Measurements from ENCODE around the gene HTRA1. TPM values are rescaled to one million over a fixed set of nuclear protein-coding genes. Genes with fewer than 3 reads are reported as not detected.

Gene HTRA1
- total RNA-seq, 6 experiments from 2014 or later: 55.0 to 67.2 (median 61.9) TPM

DNA sequence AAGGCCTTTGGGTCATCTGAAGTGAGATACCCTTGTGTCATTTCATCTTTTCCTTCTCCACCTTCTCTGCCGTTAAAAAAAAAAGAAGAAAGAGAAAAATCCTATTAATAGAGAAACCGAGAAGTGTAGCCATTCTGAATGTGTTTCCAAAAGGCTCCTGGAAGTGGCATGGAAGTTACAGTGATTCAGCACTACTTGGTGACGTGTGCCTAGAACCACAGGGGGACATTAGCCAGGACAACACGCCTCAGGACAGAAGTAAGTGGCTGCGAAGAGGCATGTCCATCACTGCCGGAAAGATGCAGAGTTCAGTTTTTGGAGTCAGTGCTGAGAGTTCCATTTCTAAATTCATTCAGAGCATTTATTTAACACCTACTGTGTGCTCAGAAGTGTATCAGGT is 6.3 kb downstream of the HTRA1 start:
- TF ChIP-seq, protein P1, sequence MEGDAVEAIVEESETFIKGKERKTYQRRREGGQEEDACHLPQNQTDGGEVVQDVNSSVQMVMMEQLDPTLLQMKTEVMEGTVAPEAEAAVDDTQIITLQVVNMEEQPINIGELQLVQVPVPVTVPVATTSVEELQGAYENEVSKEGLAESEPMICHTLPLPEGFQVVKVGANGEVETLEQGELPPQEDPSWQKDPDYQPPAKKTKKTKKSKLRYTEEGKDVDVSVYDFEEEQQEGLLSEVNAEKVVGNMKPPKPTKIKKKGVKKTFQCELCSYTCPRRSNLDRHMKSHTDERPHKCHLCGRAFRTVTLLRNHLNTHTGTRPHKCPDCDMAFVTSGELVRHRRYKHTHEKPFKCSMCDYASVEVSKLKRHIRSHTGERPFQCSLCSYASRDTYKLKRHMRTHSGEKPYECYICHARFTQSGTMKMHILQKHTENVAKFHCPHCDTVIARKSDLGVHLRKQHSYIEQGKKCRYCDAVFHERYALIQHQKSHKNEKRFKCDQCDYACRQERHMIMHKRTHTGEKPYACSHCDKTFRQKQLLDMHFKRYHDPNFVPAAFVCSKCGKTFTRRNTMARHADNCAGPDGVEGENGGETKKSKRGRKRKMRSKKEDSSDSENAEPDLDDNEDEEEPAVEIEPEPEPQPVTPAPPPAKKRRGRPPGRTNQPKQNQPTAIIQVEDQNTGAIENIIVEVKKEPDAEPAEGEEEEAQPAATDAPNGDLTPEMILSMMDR (IDR thresholded peaks at IDR 0.05): no peak
- DNase-seq: no peak
- Mint-ChIP-seq H3K9me3 (no peaks in the 10 kb centered on the region), H3K27me3 (ENCODE audit: insufficient read depth) (peaks cover 12% of the 10 kb centered on the region), H3K4me3 (no peak overlapping the region), H3K36me3 (ENCODE audit: low read depth) (peaks cover 7% of the 10 kb centered on the region; the same call in 1 of the 2 replicates), H3K27ac (no peak overlapping the region), H3K4me1 (ENCODE audit: low read depth) (peaks cover 56% of the 10 kb centered on the region)

DNA sequence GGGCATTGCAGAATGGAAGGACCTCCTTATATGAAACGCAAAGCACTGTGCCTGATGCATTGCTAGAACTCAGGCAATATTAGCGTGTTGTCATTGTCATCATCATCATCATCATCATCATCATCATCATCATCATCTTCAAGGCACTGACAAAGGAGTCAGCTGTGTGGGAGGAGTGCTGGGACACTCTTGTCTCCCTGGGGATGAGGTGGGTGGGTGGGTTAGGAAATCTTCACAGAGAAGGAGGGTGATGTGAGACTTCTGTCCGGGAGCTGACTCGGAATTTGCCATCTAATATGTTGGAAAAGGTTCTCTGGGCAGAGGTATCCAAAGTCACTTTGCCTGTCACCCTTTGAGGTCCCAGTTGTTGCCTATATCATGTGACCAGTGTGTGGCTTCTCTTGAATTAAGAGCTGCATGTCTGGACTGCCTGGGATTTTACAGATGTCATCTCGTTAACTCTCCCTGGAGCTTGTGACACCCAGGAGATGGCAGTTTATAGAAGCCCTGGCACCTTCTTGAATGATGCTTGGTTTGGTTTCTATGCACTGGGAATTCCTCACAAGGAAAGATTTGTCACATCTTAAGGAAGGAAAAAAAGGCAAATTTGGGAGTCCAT is 7.1 kb downstream of the HTRA1 start:
- peaks cover 7% of the 10 kb centered on the region; the same call in 1 of the 2 replicates for H3K36me3 Mint-ChIP-seq (ENCODE audit: low read depth)
- H3K27me3 Mint-ChIP-seq (ENCODE audit: insufficient read depth): peaks cover 12% of the 10 kb centered on the region
- H3K9me3 Mint-ChIP-seq: no peaks in the 10 kb centered on the region
- TF ChIP-seq, protein P1 (IDR thresholded peaks at IDR 0.05): no peak
- H3K4me1 Mint-ChIP-seq (ENCODE audit: low read depth): peaks cover 49% of the 10 kb centered on the region
- H3K27ac Mint-ChIP-seq: peak overlapping the region; percentile 76
- H3K4me3 Mint-ChIP-seq: peak overlapping the region; percentile 36
- DNase-seq: no peak

GRCh38 chr10:122468926-122469781 is 7.8 kb downstream of the HTRA1 start:
- Mint-ChIP-seq H3K9me3 (no peaks in the 10 kb centered on the region), H3K27me3 (ENCODE audit: insufficient read depth) (peaks cover 9% of the 10 kb centered on the region), H3K4me1 (ENCODE audit: low read depth) (peaks cover 46% of the 10 kb centered on the region), H3K27ac (peak overlapping the region; percentile 76), H3K36me3 (ENCODE audit: low read depth) (peaks cover 7% of the 10 kb centered on the region; the same call in 1 of the 2 replicates), H3K4me3 (peak overlapping the region; percentile 36)
- TF ChIP-seq, protein P1 (IDR thresholded peaks at IDR 0.05): no peak
- peak; percentile 99 for DNase-seq

GRCh38 chr10:122469848-122470247 is 8.5 kb downstream of the HTRA1 start:
- Mint-ChIP-seq H3K27me3 (ENCODE audit: insufficient read depth) (peaks cover 12% of the 10 kb centered on the region), H3K4me1 (ENCODE audit: low read depth) (peaks cover 46% of the 10 kb centered on the region), H3K4me3 (no peak overlapping the region), H3K27ac (peak overlapping the region; percentile 76), H3K9me3 (no peaks in the 10 kb centered on the region), H3K36me3 (ENCODE audit: low read depth) (peaks cover 1% of the 10 kb centered on the region; the same call in 1 of the 2 replicates)
- TF ChIP-seq, protein P1 (IDR thresholded peaks at IDR 0.05): no peak
- DNase-seq: no peak

DNA sequence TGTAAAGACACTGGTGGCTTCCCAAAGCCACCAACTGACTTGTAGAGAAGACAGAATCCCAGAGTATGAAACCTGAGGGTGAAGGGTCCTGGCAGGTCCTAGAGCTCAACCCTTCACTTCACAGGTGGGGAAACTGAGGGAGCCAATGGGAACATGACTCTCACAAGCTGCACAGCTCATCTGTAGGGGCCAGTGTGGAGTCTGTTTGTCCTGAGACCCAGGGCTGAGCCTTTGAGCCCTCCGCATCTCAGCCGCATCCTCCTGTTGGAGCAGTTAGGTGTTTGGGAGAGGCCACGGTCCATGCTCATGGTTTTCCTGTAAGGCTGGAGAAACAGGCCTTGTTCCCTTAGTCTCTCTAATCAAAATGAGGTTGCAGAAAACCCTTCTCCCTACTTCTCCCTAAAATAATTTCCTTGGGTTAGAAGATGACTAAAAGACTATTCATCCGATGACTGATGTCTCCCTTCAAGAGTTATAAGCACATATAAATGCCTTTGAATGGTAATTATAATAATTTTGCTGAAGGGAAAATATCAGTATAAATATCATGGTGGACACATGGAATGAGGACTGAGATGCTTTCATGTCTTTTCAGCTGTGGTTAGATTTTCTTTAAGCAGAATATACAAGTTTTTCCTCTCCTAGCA is 10.3 kb downstream of the HTRA1 start:
- Mint-ChIP-seq H3K36me3 (ENCODE audit: low read depth) (no peaks in the 10 kb centered on the region), H3K27ac (peak overlapping the region; percentile 51), H3K4me3 (no peak overlapping the region), H3K27me3 (ENCODE audit: insufficient read depth) (peaks cover 7% of the 10 kb centered on the region), H3K9me3 (no peaks in the 10 kb centered on the region), H3K4me1 (ENCODE audit: low read depth) (peaks cover 46% of the 10 kb centered on the region)
- peak; percentile 45 for DNase-seq
- TF ChIP-seq, protein P1 (IDR thresholded peaks at IDR 0.05): no peak
